ENCODE results near the gene KCNJ15.

Gene KCNJ15

DNA sequence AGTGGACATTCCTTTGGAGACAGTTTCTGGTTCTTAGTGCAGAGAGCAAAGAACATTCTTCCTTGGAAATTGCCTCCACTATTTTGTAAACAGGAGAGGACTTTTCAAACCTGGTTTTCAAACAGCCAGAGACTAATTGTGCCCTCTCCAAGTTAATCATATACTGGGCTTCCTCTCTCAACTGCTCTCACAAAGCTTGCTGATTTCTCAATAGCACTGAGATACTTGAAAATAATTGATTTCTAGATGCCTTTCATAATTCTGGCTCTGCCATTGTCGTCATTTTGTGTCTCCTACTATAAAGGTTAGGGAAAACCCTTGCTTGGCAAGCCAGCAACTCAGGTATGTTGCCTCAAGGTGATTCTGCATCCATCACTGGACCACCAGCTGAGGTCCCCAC is 56.0 kb downstream of the KCNJ15 start:
- H3K27me3 ChIP-seq: no peaks in the 10 kb centered on the region
- DNase-seq: no peak
- TF ChIP-seq, protein P1, sequence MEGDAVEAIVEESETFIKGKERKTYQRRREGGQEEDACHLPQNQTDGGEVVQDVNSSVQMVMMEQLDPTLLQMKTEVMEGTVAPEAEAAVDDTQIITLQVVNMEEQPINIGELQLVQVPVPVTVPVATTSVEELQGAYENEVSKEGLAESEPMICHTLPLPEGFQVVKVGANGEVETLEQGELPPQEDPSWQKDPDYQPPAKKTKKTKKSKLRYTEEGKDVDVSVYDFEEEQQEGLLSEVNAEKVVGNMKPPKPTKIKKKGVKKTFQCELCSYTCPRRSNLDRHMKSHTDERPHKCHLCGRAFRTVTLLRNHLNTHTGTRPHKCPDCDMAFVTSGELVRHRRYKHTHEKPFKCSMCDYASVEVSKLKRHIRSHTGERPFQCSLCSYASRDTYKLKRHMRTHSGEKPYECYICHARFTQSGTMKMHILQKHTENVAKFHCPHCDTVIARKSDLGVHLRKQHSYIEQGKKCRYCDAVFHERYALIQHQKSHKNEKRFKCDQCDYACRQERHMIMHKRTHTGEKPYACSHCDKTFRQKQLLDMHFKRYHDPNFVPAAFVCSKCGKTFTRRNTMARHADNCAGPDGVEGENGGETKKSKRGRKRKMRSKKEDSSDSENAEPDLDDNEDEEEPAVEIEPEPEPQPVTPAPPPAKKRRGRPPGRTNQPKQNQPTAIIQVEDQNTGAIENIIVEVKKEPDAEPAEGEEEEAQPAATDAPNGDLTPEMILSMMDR (IDR thresholded peaks at IDR 0.05): no peak
- H3K9me3 ChIP-seq: no peaks in the 10 kb centered on the region
- H3K4me1 ChIP-seq: peaks cover 0 to 5% (median 0%) of the 10 kb centered on the region in 4 donors
- no peaks in the 10 kb centered on the region for H3K36me3 ChIP-seq
- no peak overlapping the region for H3K27ac ChIP-seq
- no peak overlapping the region for H3K4me3 ChIP-seq
- intact Hi-C loops (cut with DNase I; ENCODE audit: low total_unique reads): no loop called here

DNA sequence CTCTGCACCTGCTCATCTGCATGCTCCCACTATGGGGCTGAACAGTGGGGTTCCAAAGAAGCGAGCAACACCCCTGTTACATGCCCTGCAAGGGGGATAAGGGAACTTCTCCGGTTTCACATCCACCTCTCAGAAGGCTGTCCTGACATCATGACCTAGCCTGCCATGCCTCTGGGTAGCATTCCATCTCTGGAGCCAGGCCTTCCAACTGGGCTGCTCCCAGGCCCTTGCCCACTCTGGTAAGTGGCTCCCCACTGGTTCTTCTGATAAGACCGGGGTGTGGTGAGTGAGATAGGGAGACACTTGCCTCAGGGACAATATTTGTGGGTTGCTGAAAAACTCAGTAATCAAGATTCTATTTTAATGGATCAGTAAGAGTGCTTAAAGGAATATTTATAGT is 57.8 kb downstream of the KCNJ15 start:
- Histone ChIP-seq H3K27ac (no peak overlapping the region), H3K36me3 (no peaks in the 10 kb centered on the region), H3K4me1 (no peaks in the 10 kb centered on the region), H3K27me3 (no peaks in the 10 kb centered on the region), H3K9me3 (no peaks in the 10 kb centered on the region), H3K4me3 (no peak overlapping the region)
- no peak for DNase-seq
- intact Hi-C loops (cut with DNase I; ENCODE audit: low total_unique reads): no loop called here
- TF ChIP-seq, protein P1 (IDR thresholded peaks at IDR 0.05): no peak

DNA sequence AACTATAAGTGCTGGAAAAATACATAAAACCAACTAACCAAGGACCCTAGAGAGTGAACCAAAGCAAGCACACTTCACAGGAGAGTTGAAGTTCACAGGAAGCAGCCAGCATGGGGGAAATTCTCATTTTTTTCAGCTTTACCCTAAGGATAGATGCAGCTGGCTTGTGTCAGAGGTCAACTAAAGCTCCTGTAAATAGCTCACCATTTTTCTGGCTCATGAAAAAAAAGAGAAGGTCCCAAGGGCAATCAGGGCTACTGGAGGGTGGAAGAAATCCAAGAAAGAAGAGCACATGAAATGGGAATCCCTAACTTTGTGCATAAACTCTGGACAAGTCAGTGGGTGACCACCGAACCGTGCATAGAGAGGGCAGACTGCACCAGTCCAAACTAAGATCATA is 58.3 kb downstream of the KCNJ15 start:
- intact Hi-C loops (cut with DNase I; ENCODE audit: low total_unique reads): no loop called here
- DNase-seq: no peak
- Histone ChIP-seq H3K4me3 (no peak overlapping the region), H3K4me1 (no peaks in the 10 kb centered on the region), H3K36me3 (no peaks in the 10 kb centered on the region), H3K27me3 (no peaks in the 10 kb centered on the region), H3K9me3 (no peaks in the 10 kb centered on the region), H3K27ac (no peak overlapping the region)
- TF ChIP-seq, protein P1 (IDR thresholded peaks at IDR 0.05): no peak

DNA sequence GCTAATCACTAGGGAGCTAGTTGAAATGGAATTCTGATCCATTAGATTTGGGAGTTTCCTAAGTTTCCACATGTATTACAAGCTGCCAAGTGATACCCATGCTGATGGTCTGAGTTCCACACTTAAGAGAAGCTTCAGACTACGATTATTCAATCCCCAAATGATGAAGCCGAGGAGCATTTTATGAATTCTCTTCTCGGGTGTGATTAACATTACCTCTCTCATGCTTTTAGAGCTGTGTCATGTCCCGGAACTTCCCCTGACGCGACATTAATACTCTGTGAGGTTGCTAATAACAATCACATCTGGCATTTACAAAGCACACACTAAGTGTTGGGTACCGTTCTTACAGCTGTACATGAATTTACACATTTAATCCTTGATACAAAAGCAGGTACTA is 63.0 kb downstream of the KCNJ15 start:
- no peak overlapping the region for H3K27ac ChIP-seq
- no peaks in the 10 kb centered on the region for H3K9me3 ChIP-seq
- no peaks in the 10 kb centered on the region for H3K4me1 ChIP-seq
- no peaks in the 10 kb centered on the region for H3K27me3 ChIP-seq
- no peak overlapping the region for H3K4me3 ChIP-seq
- no peak for DNase-seq
- TF ChIP-seq, protein P1 (IDR thresholded peaks at IDR 0.05): no peak
- no peaks in the 10 kb centered on the region for H3K36me3 ChIP-seq
- intact Hi-C loops (cut with DNase I; ENCODE audit: low total_unique reads): no loop called here

DNA sequence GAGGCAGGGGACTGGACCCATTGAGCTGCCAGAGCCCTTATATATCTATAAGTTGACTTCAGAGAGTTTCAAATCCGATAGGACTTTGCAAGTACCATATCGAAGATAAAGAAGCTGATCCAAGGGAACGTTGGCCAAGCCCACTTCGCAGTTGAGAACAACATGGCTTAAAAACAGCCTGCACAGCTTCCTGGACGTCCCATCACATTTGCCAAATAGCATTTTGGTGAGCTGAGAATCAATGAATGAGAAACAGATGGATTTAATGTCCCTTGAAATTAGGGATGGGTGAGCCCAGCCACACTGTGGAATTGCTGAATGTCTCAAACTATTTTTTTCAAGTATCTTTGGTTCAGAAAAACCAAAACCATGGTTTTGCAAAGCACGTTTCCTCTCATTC is 64.8 kb downstream of the KCNJ15 start:
- Histone ChIP-seq H3K36me3 (no peaks in the 10 kb centered on the region), H3K4me1 (no peaks in the 10 kb centered on the region), H3K27ac (no peak overlapping the region), H3K4me3 (no peak overlapping the region), H3K27me3 (no peaks in the 10 kb centered on the region), H3K9me3 (no peaks in the 10 kb centered on the region)
- TF ChIP-seq, protein P1 (IDR thresholded peaks at IDR 0.05): no peak
- DNase-seq: no peak
- intact Hi-C loops (cut with DNase I; ENCODE audit: low total_unique reads): no loop called here

DNA sequence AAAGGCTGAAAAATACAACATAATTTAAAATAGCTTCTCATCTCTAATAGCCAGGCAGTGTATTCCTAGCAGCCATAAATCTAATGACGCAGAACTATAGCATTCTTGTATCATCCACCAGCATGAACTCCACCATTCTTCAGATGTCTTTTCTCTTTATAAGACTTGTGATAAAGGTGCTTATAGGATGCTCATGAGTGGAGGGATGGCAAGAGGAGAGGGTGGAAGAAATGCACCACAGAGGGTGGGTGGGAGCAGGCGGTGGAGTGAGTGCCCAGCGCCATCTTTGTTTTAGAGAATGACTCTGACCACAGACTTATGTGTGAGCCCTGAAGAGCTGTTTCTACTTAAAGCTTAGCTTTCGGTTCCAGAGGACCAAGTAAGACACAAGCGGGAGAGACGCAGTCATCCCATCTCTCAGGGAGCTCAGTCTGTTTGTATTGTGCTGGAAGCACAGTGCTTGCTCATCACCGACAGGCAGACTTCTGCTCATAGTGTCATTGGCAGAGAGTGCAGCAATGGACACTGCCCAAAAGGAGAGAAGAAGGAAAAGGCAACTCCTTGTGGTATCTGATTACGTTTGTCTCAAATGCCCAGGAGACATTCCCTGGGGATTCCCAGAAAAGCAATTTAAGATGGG is 65.6 kb downstream of the KCNJ15 start:
- Histone ChIP-seq H3K27ac (no peak overlapping the region), H3K36me3 (no peaks in the 10 kb centered on the region), H3K4me3 (no peak overlapping the region), H3K4me1 (peaks cover 0 to 4% (median 0%) of the 10 kb centered on the region in 4 donors), H3K9me3 (no peaks in the 10 kb centered on the region), H3K27me3 (no peaks in the 10 kb centered on the region)
- intact Hi-C loops (cut with DNase I; ENCODE audit: low total_unique reads): no loop called here
- TF ChIP-seq, protein P1 (IDR thresholded peaks at IDR 0.05): no peak
- no peak for DNase-seq
